Mucosa of descending colon (tissue), 3 donors: ENCODE results near the gene COX10. TPM values are rescaled to one million over a fixed set of nuclear protein-coding genes. Genes with fewer than 3 reads are reported as not detected.
"Not testable (repeated sequence)": the region's sequence is repeated elsewhere in the genome, so short reads cannot be mapped to it uniquely, and the experiment has no call there.

Source experiments
- ATAC-seq: fragments of 200-7000 bp; cut with Tn5 transposase; one replicate; pipeline ENCODE4 v1.9.1; 2020; ENCODE audit warnings: mild to moderate bottlenecking, moderate library complexity
- DNase-seq, 3 donors: peaks; one replicate each; pipeline ENCODE4 v3.0.0-alpha.2; 2020
- H3K36me3 ChIP-seq: fragments of 200-600 bp; one replicate; pipeline ENCODE4 v1.8.0; 2021; ENCODE audit warnings: low read depth, mild to moderate bottlenecking
- H3K4me1 ChIP-seq: fragments of 200-600 bp; one replicate; pipeline ENCODE4 v1.8.0; 2021; ENCODE audit warnings: low read depth, mild to moderate bottlenecking
- H3K4me3 ChIP-seq: fragments of 200-600 bp; one replicate; pipeline ENCODE4 v1.8.0; 2021; ENCODE audit warnings: mild to moderate bottlenecking
- H3K9me3 ChIP-seq: fragments of 200-600 bp; one replicate; pipeline ENCODE4 v1.8.0; 2021; ENCODE audit warnings: mild to moderate bottlenecking
- intact Hi-C, 2 donors: fragments of 100-400 bp; cut with DNase I in 1 of 2; cut with micrococcal nuclease in 1 of 2; formaldehyde crosslinking; loops; one replicate each; pipeline versions ENCODE4 v1.11.0 to v1.11.1; 2022; cut with DNase I, micrococcal nuclease
- long read RNA-seq, 2 donors: library from polyadenylated mRNA; unstranded; transcript quantifications; one replicate each; pipeline ENCODE4 v2.0.0, GENCODE V29; 2019 to 2021
- total RNA-seq, 3 donors: library from RNA; stranded (reverse); fragmentation: NEBNext Ultra II Directional in 2 of 3; extraction: Animal tissue kit (Norgen Biotek cat#: 25700) in 2 of 3; gene quantifications; one replicate each; pipeline versions ENCODE4 v1.2.1 to v1.2.4, GENCODE V29; 2021 to 2023
- TF ChIP-seq, protein P1 (sequence below): fragments of 200-600 bp; IDR thresholded peaks from one replicate; pipeline ENCODE4 v1.8.0; 2022; ENCODE audit warnings: antibody characterized with exemption, mild to moderate bottlenecking
- donor health status: DM: no; HTN: no; CAD: no; lungs with moderate emphysema.
- donor health status: DM: no; HTN: no; CAD: no.
- donor health status: DM: no; HTN: yes; CAD: no.

Gene COX10
- total RNA-seq: 10 to 100 TPM; 24.9 to 36.3 (median 35.5) TPM
- long read RNA-seq, donor 1, transcript COX10-201 (7 exons, 2,873 nt): major isoform, 18 of 24 reads
- long read RNA-seq, donor 1, partial matches to known transcripts: 2 of 24 reads
- long read RNA-seq, donor 1, other reads (novel, unspliced or antisense): 3 of 24 reads
- long read RNA-seq, donor 2, partial matches to known transcripts: 0 of 13 reads
- long read RNA-seq, donor 2, other reads (novel, unspliced or antisense): 5 of 13 reads

DNA sequence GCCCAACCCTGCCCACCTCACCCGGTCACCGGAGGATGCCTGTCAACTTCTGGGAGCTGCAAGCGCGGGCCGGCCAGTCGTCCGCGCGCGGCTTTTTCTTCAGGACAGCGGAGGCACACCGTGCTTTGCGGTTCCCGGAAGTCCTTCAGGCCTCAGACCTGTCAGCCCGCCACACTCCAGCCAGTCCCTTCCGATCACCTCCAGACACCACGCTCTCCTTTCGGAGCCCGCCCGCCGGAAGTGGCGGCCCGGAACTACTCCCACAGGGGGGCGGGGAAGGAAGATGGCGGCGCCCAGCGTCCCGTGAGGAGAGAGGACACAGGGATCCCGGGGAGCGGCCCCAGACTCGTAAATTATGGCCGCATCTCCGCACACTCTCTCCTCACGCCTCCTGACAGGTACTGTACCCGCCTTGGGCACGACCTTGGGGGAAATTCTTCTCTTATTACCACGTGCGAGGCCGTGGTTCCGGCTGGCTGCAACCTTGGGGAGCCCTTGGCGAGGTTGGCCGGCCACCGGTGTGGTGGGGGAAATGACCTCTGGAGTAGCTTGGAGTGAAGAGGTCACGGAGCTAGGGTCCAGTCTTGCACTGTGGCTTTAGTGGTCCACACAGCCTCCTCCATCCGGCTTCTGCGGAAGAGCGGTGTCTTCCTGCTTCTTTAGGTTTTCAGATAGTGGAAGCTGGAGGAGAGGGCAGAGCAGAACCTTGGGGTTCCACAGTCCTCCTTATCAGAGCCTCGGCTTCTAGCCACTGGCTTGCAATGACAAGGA, at the start of gene COX10:
TSS of gene COX10 (plus strand) at position 254 of the 771 bp plus-strand sequence. CDS start at position 356, 102 bp downstream.
- ATAC-seq (peak; percentile 97), DNase-seq (peak; percentile 93 to 94 (median 94))
- Histone ChIP-seq H3K9me3 (no peaks in the 10 kb centered on the region), H3K36me3 (no peaks in the 10 kb centered on the region), H3K4me3 (peak within 1 kb of the TSS; percentile 97), H3K4me1 (peaks cover 10% of the 10 kb centered on the region)
- TF ChIP-seq, protein P1, sequence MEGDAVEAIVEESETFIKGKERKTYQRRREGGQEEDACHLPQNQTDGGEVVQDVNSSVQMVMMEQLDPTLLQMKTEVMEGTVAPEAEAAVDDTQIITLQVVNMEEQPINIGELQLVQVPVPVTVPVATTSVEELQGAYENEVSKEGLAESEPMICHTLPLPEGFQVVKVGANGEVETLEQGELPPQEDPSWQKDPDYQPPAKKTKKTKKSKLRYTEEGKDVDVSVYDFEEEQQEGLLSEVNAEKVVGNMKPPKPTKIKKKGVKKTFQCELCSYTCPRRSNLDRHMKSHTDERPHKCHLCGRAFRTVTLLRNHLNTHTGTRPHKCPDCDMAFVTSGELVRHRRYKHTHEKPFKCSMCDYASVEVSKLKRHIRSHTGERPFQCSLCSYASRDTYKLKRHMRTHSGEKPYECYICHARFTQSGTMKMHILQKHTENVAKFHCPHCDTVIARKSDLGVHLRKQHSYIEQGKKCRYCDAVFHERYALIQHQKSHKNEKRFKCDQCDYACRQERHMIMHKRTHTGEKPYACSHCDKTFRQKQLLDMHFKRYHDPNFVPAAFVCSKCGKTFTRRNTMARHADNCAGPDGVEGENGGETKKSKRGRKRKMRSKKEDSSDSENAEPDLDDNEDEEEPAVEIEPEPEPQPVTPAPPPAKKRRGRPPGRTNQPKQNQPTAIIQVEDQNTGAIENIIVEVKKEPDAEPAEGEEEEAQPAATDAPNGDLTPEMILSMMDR: no peak
- intact Hi-C loops: no loop called here

DNA sequence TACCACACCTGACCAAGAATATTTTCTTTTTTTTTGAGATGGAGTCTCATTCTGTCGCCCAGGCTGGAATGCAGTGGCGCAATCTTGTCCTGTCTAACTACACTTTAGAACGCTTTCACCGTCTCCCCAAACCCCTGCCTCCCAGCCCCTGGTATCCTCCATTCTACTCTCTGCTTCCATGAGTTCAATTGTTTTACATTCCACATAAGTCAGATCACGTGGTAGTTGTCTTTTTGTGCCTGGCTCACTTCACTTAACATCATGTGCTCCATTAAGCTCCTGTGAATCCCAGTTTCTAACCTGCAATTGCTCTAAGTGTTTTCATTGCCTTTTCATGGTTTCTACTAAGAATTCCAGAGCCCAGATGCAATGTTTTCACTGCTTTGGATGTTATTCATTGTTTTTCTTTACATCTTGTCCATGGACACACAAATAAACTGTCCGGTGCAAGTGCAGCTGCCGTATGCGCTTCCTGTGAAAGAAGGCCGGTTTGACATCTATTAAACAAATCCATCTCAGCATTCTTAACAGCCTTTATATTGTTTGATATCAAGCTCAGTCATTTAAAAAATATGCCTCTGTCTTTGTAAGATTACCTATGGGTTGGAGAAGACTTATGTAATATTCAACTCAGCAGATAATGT, 47.5 kb upstream of the COX10 start:
- DNase-seq, H3K9me3 ChIP-seq, H3K4me3 ChIP-seq, H3K36me3 ChIP-seq, ATAC-seq, H3K4me1 ChIP-seq, intact Hi-C loops: not testable (repeated sequence)

DNA sequence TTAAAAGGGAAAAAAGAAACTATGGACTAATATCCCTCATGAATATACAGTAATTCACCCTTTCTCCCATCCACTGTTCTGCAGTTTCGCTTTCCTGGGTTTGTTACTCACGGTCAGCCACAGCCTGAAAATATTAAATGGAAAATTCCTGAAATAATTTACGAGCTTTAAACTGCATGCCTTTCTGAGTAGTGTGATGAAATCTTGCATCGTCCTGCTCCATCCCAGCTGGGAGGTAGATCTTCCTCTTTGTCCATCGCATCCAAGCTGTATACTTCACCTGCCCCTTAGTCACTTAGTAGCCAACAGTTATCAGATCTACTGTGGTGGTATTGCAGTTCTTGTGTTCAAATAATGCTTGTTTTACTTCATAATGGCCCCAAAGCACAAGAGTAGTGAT, 39.5 kb upstream of the COX10 start:
- H3K4me1 ChIP-seq, DNase-seq, H3K4me3 ChIP-seq, intact Hi-C loops, ATAC-seq, H3K36me3 ChIP-seq, H3K9me3 ChIP-seq: not testable (repeated sequence)

DNA sequence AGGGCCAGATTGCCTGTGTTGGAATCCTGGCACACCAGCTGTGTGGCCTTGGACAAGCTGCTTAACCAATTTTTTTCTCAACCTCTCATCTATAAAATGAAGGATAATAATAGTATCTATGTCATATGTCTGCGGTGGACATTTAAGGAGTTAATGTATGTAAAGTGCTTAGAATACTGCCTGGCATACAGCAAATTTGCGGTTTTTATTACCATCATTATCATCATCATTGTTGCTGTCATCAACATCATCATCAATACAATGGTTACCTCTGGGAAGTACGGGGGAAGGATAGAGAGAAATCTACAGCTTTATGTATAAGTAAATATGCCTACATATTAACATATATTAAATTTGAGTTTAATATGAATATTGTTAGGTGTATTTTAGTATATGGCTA, 37.1 kb upstream of the COX10 start:
- TF ChIP-seq, protein P1: no peak
- no peak for ATAC-seq
- H3K4me1 ChIP-seq: no peaks in the 10 kb centered on the region
- no peaks in the 10 kb centered on the region for H3K36me3 ChIP-seq
- no peak for DNase-seq
- H3K4me3 ChIP-seq: no peak overlapping the region
- H3K9me3 ChIP-seq: no peaks in the 10 kb centered on the region
- intact Hi-C loops: no loop called here

DNA sequence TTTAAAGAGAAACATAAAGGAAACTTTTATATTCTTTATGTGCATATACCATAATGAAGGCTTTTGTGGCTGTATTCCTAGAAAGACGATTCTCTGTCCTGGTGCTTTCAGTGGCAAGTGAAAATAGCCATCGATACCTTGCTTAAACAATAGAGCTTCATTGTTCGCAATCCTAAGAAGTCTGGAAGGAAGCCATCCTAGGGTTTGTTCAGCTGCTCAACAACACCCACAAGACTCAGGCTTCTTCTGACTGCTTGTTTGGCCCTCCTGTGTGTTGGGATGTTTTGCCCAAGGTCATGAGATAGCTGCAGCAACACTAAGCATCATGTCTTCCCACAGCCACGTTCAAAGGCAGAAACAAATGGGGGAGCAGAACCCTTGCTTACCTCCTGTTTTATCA, 36.1 kb upstream of the COX10 start:
- DNase-seq (no peak), ATAC-seq (no peak)
- Histone ChIP-seq H3K9me3 (no peaks in the 10 kb centered on the region), H3K4me3 (no peak overlapping the region), H3K36me3 (no peaks in the 10 kb centered on the region), H3K4me1 (no peaks in the 10 kb centered on the region)
- TF ChIP-seq, protein P1: no peak
- intact Hi-C loops: no loop called here

DNA sequence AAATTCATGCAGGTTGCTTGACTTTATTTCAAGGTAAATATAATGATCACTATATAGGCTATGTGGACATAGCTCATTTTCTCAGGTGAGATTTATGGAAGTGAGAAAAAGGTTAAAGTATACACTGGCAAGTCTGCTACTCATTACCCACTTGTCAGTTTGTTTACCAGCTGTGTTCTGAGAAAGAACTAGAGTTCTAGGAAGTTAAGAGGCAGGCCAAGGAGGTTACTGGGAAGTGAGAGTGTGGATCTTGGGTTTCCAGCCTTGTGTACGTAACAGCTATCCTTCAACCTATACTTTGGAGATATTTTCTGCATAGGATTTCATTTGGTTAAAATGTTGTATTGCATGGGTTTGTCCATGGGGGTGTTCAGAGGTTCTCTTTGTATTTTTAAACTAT, 31.9 kb upstream of the COX10 start:
- no peak for DNase-seq
- H3K9me3 ChIP-seq: no peaks in the 10 kb centered on the region
- intact Hi-C loops: no loop called here
- no peaks in the 10 kb centered on the region for H3K36me3 ChIP-seq
- no peak overlapping the region for H3K4me3 ChIP-seq
- no peaks in the 10 kb centered on the region for H3K4me1 ChIP-seq
- ATAC-seq: no peak
- TF ChIP-seq, protein P1: no peak
